Stimulated activated CD4-positive, alpha-beta T cell treated with anti-CD3 and anti-CD28 coated beads, Interleukin-4, amount 100 ng/mL, for 4 hours (primary cell): Measurements from ENCODE around the gene FRMPD4.

Source experiments
- DNase-seq, 2 experiments: peaks; one replicate each; pipeline ENCODE4 v3.0.0-alpha.2; 2020

The FRMPD4 gene

GRCh38 chrX:12374286-12374685 is 236.0 kb downstream of the FRMPD4 start:
- no peak for DNase-seq

- DNase-seq: no peak
Observed at GRCh38 chrX:12378253-12378652, 240.0 kb downstream of the FRMPD4 start.

- no peak for DNase-seq
Observed at GRCh38 chrX:12378706-12379105, 240.4 kb downstream of the FRMPD4 start.

- no peak for DNase-seq
Observed at GRCh38 chrX:12379671-12380070, 241.4 kb downstream of the FRMPD4 start.

GRCh38 chrX:12383196-12383595 is 244.9 kb downstream of the FRMPD4 start:
- DNase-seq: no peak

GRCh38 chrX:12390301-12390700 is 252.0 kb downstream of the FRMPD4 start:
- no peak for DNase-seq

- no peak for DNase-seq
Observed at GRCh38 chrX:12396584-12396983, 258.3 kb downstream of the FRMPD4 start.

GRCh38 chrX:12400218-12400617 is 261.9 kb downstream of the FRMPD4 start:
- no peak for DNase-seq

GRCh38 chrX:12401252-12401651 is 263.0 kb downstream of the FRMPD4 start:
- no peak for DNase-seq

- no peak for DNase-seq
Observed at GRCh38 chrX:12403474-12404082, 265.3 kb downstream of the FRMPD4 start.

- no peak for DNase-seq
Observed at GRCh38 chrX:12405306-12405705, 267.0 kb downstream of the FRMPD4 start.

- no peak for DNase-seq
Observed at GRCh38 chrX:12410523-12410922, 272.2 kb downstream of the FRMPD4 start.

- DNase-seq: no peak
Observed at GRCh38 chrX:12411831-12412230, 273.6 kb downstream of the FRMPD4 start.

GRCh38 chrX:12412561-12412960 is 274.3 kb downstream of the FRMPD4 start:
- no peak for DNase-seq

- DNase-seq: no peak
Observed at GRCh38 chrX:12419591-12419990, 281.3 kb downstream of the FRMPD4 start.

- DNase-seq: no peak
Observed at GRCh38 chrX:12421918-12422317, 283.6 kb downstream of the FRMPD4 start.

- DNase-seq: no peak
Observed at GRCh38 chrX:12423346-12423745, 285.1 kb downstream of the FRMPD4 start.

GRCh38 chrX:12425496-12425895 is 287.2 kb downstream of the FRMPD4 start:
- DNase-seq: no peak

- no peak for DNase-seq
Observed at GRCh38 chrX:12426420-12426819, 288.1 kb downstream of the FRMPD4 start.

GRCh38 chrX:12434493-12434892 is 296.2 kb downstream of the FRMPD4 start:
- no peak for DNase-seq

- DNase-seq: no peak
Observed at GRCh38 chrX:12439416-12439815, 301.1 kb downstream of the FRMPD4 start.

- no peak for DNase-seq
Observed at GRCh38 chrX:12440246-12440645, 302.0 kb downstream of the FRMPD4 start.

GRCh38 chrX:12441381-12442128 is 303.3 kb downstream of the FRMPD4 start:
- DNase-seq: no peak

- DNase-seq: no peak
Observed at GRCh38 chrX:12443534-12444098, 305.3 kb downstream of the FRMPD4 start.
